Panc1 (cell line): Measurements from ENCODE around the gene PGM5. TPM values are rescaled to one million over a fixed set of nuclear protein-coding genes. Genes with fewer than 3 reads are reported as not detected.

Source experiments
- ATAC-seq: fragments of 200-7000 bp; cut with Tn5 transposase; 2 replicates; pipeline ENCODE4 v1.9.1; 2020; ENCODE audit warnings: mild to moderate bottlenecking, moderate library complexity
- BruUV-seq: library from RNA; stranded (reverse); fragments of 400-500 nt; replicated peaks from 2 replicates; lab custom pipeline; 2021; lab: Mats Ljungman, UMichigan
- CTCF ChIA-PET: fragments of 300-600 bp; sonication (Branson Sonifier 250); formaldehyde crosslinking; loops from one replicate; lab custom pipeline; 2022; ENCODE audit warnings: antibody characterized with exemption; lab: Charles Lee
- POLR2A ChIA-PET: fragments of 300-600 bp; sonication (Branson Sonifier 250); formaldehyde crosslinking; loops from one replicate; lab custom pipeline; 2022; ENCODE audit warnings: antibody characterized with exemption; lab: Charles Lee
- DNase-seq: peaks from one replicate; pipeline ENCODE4 v3.0.0-alpha.2; 2010; ENCODE audit warnings: low read depth, low spot score
- H3K27ac ChIP-seq: 2 replicates; pipeline ENCODE4 v1.5.1; 2011; ENCODE audit warnings: mild to moderate bottlenecking, low read length, inconsistent platforms
- H3K27me3 ChIP-seq: fragments of 200-500 bp; sonication (Bioruptor generic); 2 replicates; pipeline ENCODE4 v1.6.0; 2014; ENCODE audit warnings: low read length, inconsistent platforms; ENCODE audit not compliant: control insufficient read depth, insufficient read depth
- H3K36me3 ChIP-seq: fragments of 200-500 bp; sonication (Bioruptor generic); 2 replicates; pipeline ENCODE4 v1.5.1; 2014; ENCODE audit warnings: inconsistent platforms, mild to moderate bottlenecking, low read length, moderate library complexity; ENCODE audit not compliant: control insufficient read depth, insufficient read depth
- H3K4me1 ChIP-seq: 2 replicates; pipeline ENCODE4 v1.5.1; 2011; ENCODE audit warnings: inconsistent platforms, mild to moderate bottlenecking, low read length, moderate library complexity; ENCODE audit not compliant: control insufficient read depth, insufficient read depth
- H3K4me3 ChIP-seq, 2 experiments: 2 replicates each; pipeline ENCODE4 v1.5.1; 2011 to 2012; ENCODE audit warnings: low read depth in 2 of 2, low read length in 2 of 2, mild to moderate bottlenecking in 2 of 2, inconsistent platforms in 1 of 2, moderate library complexity in 1 of 2
- H3K9me3 ChIP-seq: fragments of 200-500 bp; sonication (Bioruptor generic); 2 replicates; pipeline ENCODE4 v1.5.1; 2014; ENCODE audit warnings: low read depth, mild to moderate bottlenecking, inconsistent platforms, low read length, moderate library complexity; ENCODE audit not compliant: control insufficient read depth, insufficient read depth
- CTCF ChIP-seq: fragments of 450-650 bp; IDR thresholded peaks from 2 replicates; pipeline ENCODE4 v1.5.1; 2017; ENCODE audit warnings: mild to moderate bottlenecking
- POLR2AphosphoS5 ChIP-seq: IDR thresholded peaks from 2 replicates; pipeline ENCODE4 v1.6.1; 2012; ENCODE audit warnings: mild to moderate bottlenecking, low read depth, low read length, moderate library complexity
- REST ChIP-seq, 2 experiments: IDR thresholded peaks; 2 replicates each; pipeline ENCODE4 v1.6.1; 2011 to 2012; ENCODE audit warnings: low read depth in 2 of 2, control low read depth in 1 of 2, low read length in 1 of 2, mild to moderate bottlenecking in 1 of 2, moderate library complexity in 1 of 2; ENCODE audit not compliant: insufficient read depth in 1 of 2
- SIN3A ChIP-seq: IDR thresholded peaks from 2 replicates; pipeline ENCODE4 v1.6.1; 2012; ENCODE audit warnings: low read depth, mild to moderate bottlenecking, low read length, moderate library complexity, borderline replicate concordance; ENCODE audit not compliant: insufficient read depth
- TCF7L2 ChIP-seq: IDR thresholded peaks from 2 replicates; pipeline ENCODE4 v1.6.1; 2011; ENCODE audit warnings: mild to moderate bottlenecking, low read depth, low read length, inconsistent platforms
- in situ Hi-C: cut with HindIII; loops from 2 replicates; pipeline ENCODE4 v1.10.0; 2016; ENCODE audit warnings: low sequenced_read_pairs, low pct_unique_long_range_greater_than_20kb
- intact Hi-C: fragments of 100-400 bp; cut with micrococcal nuclease; formaldehyde crosslinking; loops from one replicate; pipeline ENCODE4 v1.10.0; 2022; ENCODE audit not compliant: unreplicated experiment
- total RNA-seq: library from RNA; stranded (reverse); gene quantifications from one replicate; pipeline ENCODE4 v1.2.1, GENCODE V29; 2021; ENCODE audit not compliant: unreplicated experiment

Gene PGM5
- total RNA-seq, 1 experiment from 2014 or later, result 0.21 TPM

GRCh38 chr9:68418259-68418845 lies 61.9 kb downstream of the PGM5 start:
- H3K4me3 ChIP-seq, result no peak overlapping the region
- no peaks in the 10 kb centered on the region for H3K9me3 ChIP-seq
- BruUV-seq, result no TSS peak
- no peaks in the 10 kb centered on the region for H3K36me3 ChIP-seq
- POLR2A ChIA-PET, result no interaction called here
- CTCF ChIA-PET, result no interaction called here
- TF ChIP-seq POLR2AphosphoS5 (no peak), REST (IDR thresholded peaks at IDR 0.05; ENCODE audit: insufficient read depth in 1 of 2, low read depth in 2 of 2, low read length in 1 of 2) (no peak), SIN3A (no peak), TCF7L2 (no peak), CTCF (no peak)
- DNase-seq (no peak), ATAC-seq (no peak)
- no peak overlapping the region for H3K27ac ChIP-seq
- H3K27me3 ChIP-seq, result no peaks in the 10 kb centered on the region
- in situ Hi-C loops, result no loop called here
- no peaks in the 10 kb centered on the region for H3K4me1 ChIP-seq
- intact Hi-C loops, result no loop called here

- TF ChIP-seq REST (IDR thresholded peaks at IDR 0.05; ENCODE audit: insufficient read depth in 1 of 2, low read depth in 2 of 2, low read length in 1 of 2), result no peak
- no peak for TF ChIP-seq SIN3A
- TF ChIP-seq POLR2AphosphoS5, result no peak
- no peak for TF ChIP-seq TCF7L2
- no peak for TF ChIP-seq CTCF
- no peak for DNase-seq
- no peaks in the 10 kb centered on the region for H3K9me3 ChIP-seq
- ChIA-PET POLR2A (no interaction called here), CTCF (no interaction called here)
- H3K4me3 ChIP-seq, result no peak overlapping the region
- H3K27me3 ChIP-seq, result no peaks in the 10 kb centered on the region
- intact Hi-C loops (loop anchor here (10.0 kb wide), 1 partner anchor 55 kb away; no protein-coding TSS in a partner anchor), in situ Hi-C loops (no loop called here)
- H3K36me3 ChIP-seq, result no peaks in the 10 kb centered on the region
- no peak for ATAC-seq
- H3K4me1 ChIP-seq, result no peaks in the 10 kb centered on the region
- no TSS peak for BruUV-seq
- H3K27ac ChIP-seq, result no peak overlapping the region
These were observed 63.5 kb downstream of the PGM5 start for GRCh38 chr9:68419901-68420300.
